Ishikawa (cell line): ENCODE results near the gene CALN1.

Source experiments
- CEBPB ChIP-seq: IDR thresholded peaks from 2 replicates; pipeline ENCODE4 v1.6.1; 2012
- CREB1 ChIP-seq: IDR thresholded peaks from 2 replicates; pipeline ENCODE4 v1.6.1; 2012; ENCODE audit warnings: low read depth
- EGR1 ChIP-seq: IDR thresholded peaks from 2 replicates; pipeline ENCODE4 v1.6.1; 2012
- EP300 ChIP-seq: IDR thresholded peaks from 2 replicates; pipeline ENCODE4 v1.6.1; 2012; ENCODE audit warnings: borderline replicate concordance
- FOXM1 ChIP-seq: IDR thresholded peaks from 2 replicates; pipeline ENCODE4 v1.6.1; 2012; ENCODE audit warnings: low read depth, borderline replicate concordance
- MAX ChIP-seq: IDR thresholded peaks from 2 replicates; pipeline ENCODE4 v1.6.1; 2012
- NFIC ChIP-seq: IDR thresholded peaks from 2 replicates; pipeline ENCODE4 v1.6.1; 2012
- RAD21 ChIP-seq: IDR thresholded peaks from 2 replicates; pipeline ENCODE4 v1.6.1; 2012; ENCODE audit warnings: low read depth
- REST ChIP-seq: IDR thresholded peaks from 2 replicates; pipeline ENCODE4 v1.6.1; 2012; ENCODE audit warnings: low read depth, mild to moderate bottlenecking
- TAF1 ChIP-seq: IDR thresholded peaks from 2 replicates; pipeline ENCODE4 v1.6.1; 2012; ENCODE audit warnings: low read depth, mild to moderate bottlenecking
- TCF12 ChIP-seq: IDR thresholded peaks from 2 replicates; pipeline ENCODE4 v1.6.1; 2012; ENCODE audit warnings: low read depth
- TEAD4 ChIP-seq: IDR thresholded peaks from 2 replicates; pipeline ENCODE4 v1.6.1; 2012
- USF1 ChIP-seq: IDR thresholded peaks from 2 replicates; pipeline ENCODE4 v1.6.1; 2012
- YY1 ChIP-seq: IDR thresholded peaks from 2 replicates; pipeline ENCODE4 v1.6.1; 2012; ENCODE audit warnings: low read depth
- ZBTB7A ChIP-seq: IDR thresholded peaks from 2 replicates; pipeline ENCODE4 v1.6.1; 2012; ENCODE audit warnings: low read depth

The CALN1 gene

GRCh38 chr7:72097226-72097625, 314.9 kb downstream of the CALN1 start:
- no peak for TF ChIP-seq YY1
- TF ChIP-seq TCF12 = no peak
- no peak for TF ChIP-seq EGR1
- TF ChIP-seq ZBTB7A = no peak
- no peak for TF ChIP-seq TAF1
- no peak for TF ChIP-seq MAX
- TF ChIP-seq TEAD4 = no peak
- TF ChIP-seq CREB1 = no peak
- no peak for TF ChIP-seq USF1
- no peak for TF ChIP-seq REST
- no peak for TF ChIP-seq FOXM1
- TF ChIP-seq EP300 = no peak
- TF ChIP-seq CEBPB = no peak
- TF ChIP-seq RAD21 = no peak
- TF ChIP-seq NFIC = no peak

GRCh38 chr7:72092769-72093168, 319.4 kb downstream of the CALN1 start:
- TF ChIP-seq TCF12 (no peak), YY1 (no peak), RAD21 (no peak), CEBPB (no peak), TAF1 (no peak), FOXM1 (no peak), USF1 (no peak), MAX (no peak), EGR1 (no peak), EP300 (no peak)

GRCh38 chr7:72087926-72088325, 324.2 kb downstream of the CALN1 start:
- no peak for TF ChIP-seq RAD21
- TF ChIP-seq TEAD4 = no peak
- no peak for TF ChIP-seq USF1
- no peak for TF ChIP-seq TAF1
- no peak for TF ChIP-seq NFIC

GRCh38 chr7:72080865-72081510, 331.1 kb downstream of the CALN1 start:
- TF ChIP-seq EGR1 (no peak), MAX (no peak), CEBPB (no peak), NFIC (no peak), YY1 (no peak), CREB1 (no peak)

- no peak for TF ChIP-seq NFIC
- no peak for TF ChIP-seq REST
- TF ChIP-seq CEBPB = no peak
- no peak for TF ChIP-seq TAF1
- TF ChIP-seq TEAD4 = no peak
- no peak for TF ChIP-seq CREB1
- no peak for TF ChIP-seq RAD21
- no peak for TF ChIP-seq ZBTB7A
- no peak for TF ChIP-seq YY1
- TF ChIP-seq EP300 = no peak
- TF ChIP-seq MAX = no peak
- TF ChIP-seq TCF12 = no peak
- no peak for TF ChIP-seq FOXM1
Observed at GRCh38 chr7:72080341-72080766, 331.8 kb downstream of the CALN1 start.
